Thoracic aorta (tissue), 2 donors: ENCODE measurements around the gene TMED8. TPM values are rescaled to one million over a fixed set of nuclear protein-coding genes. Genes with fewer than 3 reads are reported as not detected.

Experiments used
- ATAC-seq: fragments of 150-250 bp; one replicate; pipeline ENCODE4 v1.8.0; 2017; ENCODE audit warnings: low read depth; ENCODE audit not compliant: insufficient number of reproducible peaks, low FRiP score
- DNase-seq: peaks from one replicate; pipeline ENCODE4 v3.0.0-alpha.2; 2020; ENCODE audit warnings: low spot score
- H3K27ac ChIP-seq, 2 donors: fragments of 200-600 bp; sonication (generic); 1 replicate in 1 of 2; 2 replicates in 1 of 2; pipeline ENCODE4 v1.5.1; 2016; ENCODE audit warnings: mild to moderate bottlenecking in 2 of 2, moderate library complexity in 2 of 2
- H3K27me3 ChIP-seq: fragments of 200-600 bp; sonication (generic); replicated peaks from 2 replicates; pipeline ENCODE4 v1.6.0; 2016; ENCODE audit warnings: mild to moderate bottlenecking; ENCODE audit not compliant: insufficient read depth
- H3K36me3 ChIP-seq: fragments of 200-600 bp; sonication (generic); one replicate; pipeline ENCODE4 v1.5.1; 2016
- H3K4me1 ChIP-seq, 2 donors: fragments of 200-600 bp; sonication (generic); 1 replicate in 1 of 2; 2 replicates in 1 of 2; pipeline versions ENCODE4 v1.5.1 to v1.6.0; 2016; ENCODE audit warnings: low read depth in 2 of 2, mild to moderate bottlenecking in 1 of 2; ENCODE audit not compliant: control insufficient read depth in 1 of 2
- H3K4me3 ChIP-seq: fragments of 200-600 bp; sonication (generic); 2 replicates; pipeline ENCODE4 v1.5.1; 2016; ENCODE audit warnings: mild to moderate bottlenecking
- H3K9me3 ChIP-seq: fragments of 200-600 bp; sonication (generic); 2 replicates; pipeline ENCODE4 v1.5.1; 2016
- total RNA-seq, 2 donors: library from RNA; depleted of rRNA; stranded (reverse); fragments of >200 nt; gene quantifications; one replicate each; pipeline versions ENCODE4 v1.1.0 to v1.2.3, GENCODE V29; 2016
- TF ChIP-seq, protein P1 (sequence below): fragments of 200-600 bp; sonication (generic); IDR thresholded peaks from one replicate; pipeline ENCODE4 v1.5.1; 2019; ENCODE audit warnings: antibody characterized with exemption

Gene TMED8
- total RNA-seq, 2 donors from 2014 or later, result 10.0 to 12.0 TPM

DNA sequence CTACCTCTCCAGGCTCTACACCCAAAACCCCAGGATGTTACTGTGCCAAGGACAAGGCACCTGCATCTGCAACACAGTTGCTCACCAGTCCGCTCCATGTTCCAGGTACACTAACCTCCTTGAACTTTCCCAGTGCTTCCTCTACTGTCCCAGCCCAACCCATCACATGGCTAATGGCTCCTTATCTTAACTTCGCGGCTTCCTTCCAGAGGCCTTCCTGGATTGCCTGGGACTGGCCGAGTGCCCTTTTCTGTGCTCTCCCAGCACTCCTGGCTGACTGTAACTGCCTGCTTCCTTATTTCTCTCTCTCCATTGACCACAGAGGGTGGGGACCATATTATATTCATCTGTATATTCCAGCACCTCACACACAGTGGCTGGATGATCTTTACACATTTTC lies 77.1 kb downstream of the TMED8 start:
- H3K4me3 ChIP-seq, result no peak overlapping the region
- DNase-seq (no peak), ATAC-seq (no peak)
- no peaks in the 10 kb centered on the region for H3K9me3 ChIP-seq
- no peaks in the 10 kb centered on the region for H3K27me3 ChIP-seq
- H3K27ac ChIP-seq, result no peak overlapping the region
- peaks cover 28% of the 10 kb centered on the region for H3K36me3 ChIP-seq
- TF ChIP-seq, protein P1, sequence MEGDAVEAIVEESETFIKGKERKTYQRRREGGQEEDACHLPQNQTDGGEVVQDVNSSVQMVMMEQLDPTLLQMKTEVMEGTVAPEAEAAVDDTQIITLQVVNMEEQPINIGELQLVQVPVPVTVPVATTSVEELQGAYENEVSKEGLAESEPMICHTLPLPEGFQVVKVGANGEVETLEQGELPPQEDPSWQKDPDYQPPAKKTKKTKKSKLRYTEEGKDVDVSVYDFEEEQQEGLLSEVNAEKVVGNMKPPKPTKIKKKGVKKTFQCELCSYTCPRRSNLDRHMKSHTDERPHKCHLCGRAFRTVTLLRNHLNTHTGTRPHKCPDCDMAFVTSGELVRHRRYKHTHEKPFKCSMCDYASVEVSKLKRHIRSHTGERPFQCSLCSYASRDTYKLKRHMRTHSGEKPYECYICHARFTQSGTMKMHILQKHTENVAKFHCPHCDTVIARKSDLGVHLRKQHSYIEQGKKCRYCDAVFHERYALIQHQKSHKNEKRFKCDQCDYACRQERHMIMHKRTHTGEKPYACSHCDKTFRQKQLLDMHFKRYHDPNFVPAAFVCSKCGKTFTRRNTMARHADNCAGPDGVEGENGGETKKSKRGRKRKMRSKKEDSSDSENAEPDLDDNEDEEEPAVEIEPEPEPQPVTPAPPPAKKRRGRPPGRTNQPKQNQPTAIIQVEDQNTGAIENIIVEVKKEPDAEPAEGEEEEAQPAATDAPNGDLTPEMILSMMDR, result no peak
- no peaks in the 10 kb centered on the region for H3K4me1 ChIP-seq

DNA sequence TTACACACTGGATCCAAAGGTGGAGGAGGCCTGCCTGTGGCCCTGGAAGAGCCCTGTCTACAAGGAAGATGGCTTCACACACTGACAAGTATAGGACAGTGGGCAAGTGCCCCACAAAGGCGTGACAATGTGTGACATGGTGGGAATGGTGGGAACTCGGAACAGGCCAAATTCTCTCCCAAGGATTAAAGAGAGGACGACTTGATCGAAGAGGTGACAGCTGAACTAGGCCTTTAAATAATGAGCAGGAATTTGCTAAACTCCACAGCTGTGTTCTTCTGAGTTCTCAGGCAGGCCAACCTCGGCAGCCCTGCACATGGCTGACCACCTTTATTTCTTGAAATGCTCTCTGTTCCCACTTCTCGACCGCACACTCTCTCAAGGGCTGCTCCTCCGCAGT lies 80.0 kb downstream of the TMED8 start:
- Histone ChIP-seq H3K4me1 (no peaks in the 10 kb centered on the region), H3K4me3 (no peak overlapping the region), H3K27me3 (no peaks in the 10 kb centered on the region), H3K36me3 (peaks cover 24% of the 10 kb centered on the region), H3K9me3 (no peaks in the 10 kb centered on the region), H3K27ac (no peak overlapping the region)
- ATAC-seq (no peak), DNase-seq (no peak)
- TF ChIP-seq, protein P1, result no peak

DNA sequence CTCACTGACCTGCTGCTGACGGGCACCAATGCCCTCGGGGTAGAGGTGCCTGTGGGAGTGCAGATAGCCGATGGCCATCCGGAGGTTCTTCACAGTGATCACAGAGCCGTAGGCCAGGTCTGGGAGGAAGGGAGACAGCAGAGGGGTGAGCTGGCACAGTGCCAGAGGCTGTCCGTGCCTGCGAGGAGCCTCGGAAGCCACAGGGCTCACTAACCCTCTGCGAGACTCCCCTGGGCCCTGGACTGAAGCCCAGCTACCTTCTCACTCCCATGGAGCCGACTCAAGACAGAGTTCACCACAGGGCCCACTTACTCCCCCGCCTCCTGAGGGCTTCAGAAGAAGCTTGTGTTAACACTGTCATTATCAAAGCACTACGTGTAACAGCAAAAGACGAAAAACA lies 80.7 kb downstream of the TMED8 start:
- Histone ChIP-seq H3K4me1 (no peaks in the 10 kb centered on the region), H3K4me3 (no peak overlapping the region), H3K27ac (no peak overlapping the region), H3K27me3 (no peaks in the 10 kb centered on the region), H3K9me3 (no peaks in the 10 kb centered on the region), H3K36me3 (peaks cover 24% of the 10 kb centered on the region)
- ATAC-seq (no peak), DNase-seq (no peak)
- TF ChIP-seq, protein P1, result no peak

DNA sequence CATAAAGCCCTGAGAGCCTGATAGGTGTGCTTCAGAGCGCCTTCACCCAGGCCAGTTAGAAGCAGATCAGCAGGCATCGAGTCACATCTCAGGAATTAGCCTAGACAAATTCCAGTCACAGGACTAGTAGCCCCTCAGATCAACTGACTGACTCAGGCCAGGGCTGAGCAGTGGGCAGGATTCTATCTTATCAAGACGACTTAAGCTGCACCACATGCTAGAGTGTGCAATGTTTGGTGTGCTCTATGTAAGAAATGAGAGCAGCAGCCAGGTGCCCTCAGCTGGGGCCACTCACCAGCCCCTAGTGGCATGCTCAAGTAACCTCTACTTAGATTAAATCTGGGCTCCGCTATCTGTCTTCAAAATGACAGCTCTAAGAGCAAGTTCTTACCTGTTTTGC lies 86.2 kb downstream of the TMED8 start:
- no peak for DNase-seq
- H3K36me3 ChIP-seq, result peaks cover 14% of the 10 kb centered on the region
- H3K9me3 ChIP-seq, result no peaks in the 10 kb centered on the region
- H3K4me3 ChIP-seq, result no peak overlapping the region
- no peak overlapping the region for H3K27ac ChIP-seq
- TF ChIP-seq, protein P1, result no peak
- H3K4me1 ChIP-seq, result no peaks in the 10 kb centered on the region
- ATAC-seq, result no peak
- H3K27me3 ChIP-seq, result no peaks in the 10 kb centered on the region

DNA sequence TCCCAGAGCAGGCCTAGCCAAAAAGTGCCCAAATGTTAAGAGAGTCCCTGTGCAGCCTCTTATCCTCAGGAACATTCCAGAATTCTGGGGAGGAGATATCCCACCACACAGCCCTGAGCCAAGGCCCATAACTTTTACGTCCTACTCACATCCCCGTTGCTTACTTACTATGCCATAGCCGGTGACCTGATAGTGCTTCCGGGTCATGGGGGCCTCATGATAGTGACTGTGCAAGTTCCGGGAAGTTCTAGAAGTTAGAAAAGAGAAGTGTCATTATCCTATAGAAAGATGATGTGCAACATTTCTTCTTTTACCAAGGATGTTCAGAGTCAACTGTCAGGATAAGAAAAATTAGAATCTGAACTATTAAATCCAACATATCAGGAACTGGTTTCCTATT lies 90.3 kb downstream of the TMED8 start:
- no peak overlapping the region for H3K4me3 ChIP-seq
- no peaks in the 10 kb centered on the region for H3K27me3 ChIP-seq
- no peak for ATAC-seq
- TF ChIP-seq, protein P1, result no peak
- H3K27ac ChIP-seq, result no peak overlapping the region
- no peak for DNase-seq
- H3K9me3 ChIP-seq, result no peaks in the 10 kb centered on the region
- no peaks in the 10 kb centered on the region for H3K4me1 ChIP-seq
- peaks cover 43% of the 10 kb centered on the region for H3K36me3 ChIP-seq

Other genes starting within 250 kb of the TMED8 start
- gene ZDHHC22, start 235.3 kb downstream of the TMED8 start, total RNA-seq, result not detected
- under 1 TPM in 1 of 2 donors, not detected in 1; under 0.01 TPM for gene TMEM63C, start 195.3 kb downstream of the TMED8 start, total RNA-seq
- not detected for gene NGB, start 105.9 kb downstream of the TMED8 start, total RNA-seq
- gene POMT2, start 56.2 kb downstream of the TMED8 start, total RNA-seq, result 10 to 100 TPM; 15.8 to 25.0 TPM
- 10 to 100 TPM in 1 of 2 donors, 1 to 10 TPM in 1; 3.1 to 11.5 TPM for gene GSTZ1, start 56.1 kb downstream of the TMED8 start, total RNA-seq
- under 1 TPM in 1 of 2 donors, not detected in 1; 0.14 TPM for gene SAMD15, start 285 bp upstream of the TMED8 start, total RNA-seq
- under 1 TPM in 1 of 2 donors, not detected in 1; 0.92 TPM for gene NOXRED1, start 46.4 kb upstream of the TMED8 start, total RNA-seq
- 10 to 100 TPM; 20.2 to 21.0 TPM for gene VIPAS39, start 80.5 kb upstream of the TMED8 start, total RNA-seq
- 100 to 1,000 TPM in 1 of 2 donors, 10 to 100 TPM in 1; 77.7 to 128 TPM for gene AHSA1, start 81.0 kb upstream of the TMED8 start, total RNA-seq
- not detected for gene ISM2, start 121.7 kb upstream of the TMED8 start, total RNA-seq
- gene SPTLC2, start 239.5 kb upstream of the TMED8 start, total RNA-seq, result 10 to 100 TPM; 22.6 to 25.3 TPM